SU-DHL-6 (cell line): ENCODE data around the gene ANKRD22.
"Not testable (repeated sequence)": the region's sequence is repeated elsewhere in the genome, so short reads cannot be mapped to it uniquely, and the experiment has no call there.

ENCODE experiments used
- H2AFZ ChIP-seq: fragments of 200-600 bp; sonication (generic); 2 replicates; pipeline ENCODE4 v1.6.1; 2014; ENCODE audit warnings: low read depth, mild to moderate bottlenecking, moderate library complexity, mixed read lengths, antibody characterized with exemption, low read length; ENCODE audit not compliant: severe bottlenecking
- H3F3A ChIP-seq: fragments of 200-600 bp; shearing (Covaris generic); 2 replicates; pipeline ENCODE4 v1.6.0; 2016; ENCODE audit warnings: antibody characterized with exemption, mild to moderate bottlenecking; ENCODE audit not compliant: insufficient read depth
- H3K27ac ChIP-seq: fragments of 200-600 bp; sonication (generic); 2 replicates; pipeline ENCODE4 v1.5.1; 2016; ENCODE audit warnings: low read depth, mild to moderate bottlenecking, low read length, moderate library complexity, mixed read lengths
- H3K27me3 ChIP-seq: fragments of 200-600 bp; sonication (generic), shearing (Covaris generic); 2 replicates; pipeline ENCODE4 v1.6.0; 2014; ENCODE audit warnings: mild to moderate bottlenecking, low read length
- H3K36me3 ChIP-seq: fragments of 200-600 bp; sonication (generic); 2 replicates; pipeline ENCODE4 v1.6.1; 2014; ENCODE audit warnings: mild to moderate bottlenecking, low read length, mixed read lengths
- H3K4me2 ChIP-seq: fragments of 300-600, 200-600 bp; shearing (Covaris generic), sonication (generic); 2 replicates; pipeline ENCODE4 v1.6.0; 2014; ENCODE audit warnings: low read length, low read depth, mild to moderate bottlenecking; ENCODE audit not compliant: poor library complexity, severe bottlenecking
- H3K4me3 ChIP-seq: fragments of 200-600 bp; sonication (generic); 2 replicates; pipeline ENCODE4 v1.5.1; 2014; ENCODE audit warnings: antibody characterized with exemption, low read length, mild to moderate bottlenecking, mixed read lengths; ENCODE audit not compliant: insufficient read depth, poor library complexity, severe bottlenecking
- H3K79me2 ChIP-seq: fragments of 200-600 bp; sonication (generic); 2 replicates; pipeline ENCODE4 v1.6.1; 2014; ENCODE audit warnings: mild to moderate bottlenecking, low read length, moderate library complexity; ENCODE audit not compliant: insufficient read depth
- H3K9ac ChIP-seq: fragments of 200-600 bp; sonication (generic); 2 replicates; pipeline ENCODE4 v1.7.0; 2014; ENCODE audit warnings: mild to moderate bottlenecking, low read length
- H3K9me2 ChIP-seq: fragments of 200-600 bp; sonication (generic); replicated peaks from 2 replicates; pipeline ENCODE4 v1.6.1; 2014; ENCODE audit warnings: low read length; ENCODE audit not compliant: insufficient read depth
- H3K9me3 ChIP-seq: fragments of 200-600 bp; sonication (generic); 2 replicates; pipeline ENCODE4 v1.6.1; 2014; ENCODE audit warnings: low read length, mixed read lengths; ENCODE audit not compliant: insufficient read depth
- H4K20me1 ChIP-seq: fragments of 200-600 bp; sonication (generic); 2 replicates; pipeline ENCODE4 v1.6.1; 2014; ENCODE audit warnings: low read depth, mild to moderate bottlenecking, antibody characterized with exemption, low read length, moderate library complexity, mixed read lengths
- EZH2phosphoT487 ChIP-seq: fragments of 200-600 bp; sonication (generic), shearing (Covaris generic); conservative IDR thresholded peaks from 2 replicates; pipeline ENCODE4 v1.6.1; 2018; ENCODE audit warnings: mild to moderate bottlenecking, antibody characterized with exemption, low read length, moderate library complexity, mixed read lengths
- TF ChIP-seq, protein P1 (sequence below): fragments of 200-600 bp; sonication (generic); IDR thresholded peaks from one replicate; pipeline ENCODE4 v1.5.1; 2017; ENCODE audit warnings: antibody characterized with exemption, mild to moderate bottlenecking, low read length, moderate library complexity; ENCODE audit not compliant: insufficient read depth, poor library complexity, severe bottlenecking

The ANKRD22 gene

GRCh38 chr10:88840881-88841280 lies 10.8 kb downstream of the ANKRD22 start:
- no peak overlapping the region for H3K4me2 ChIP-seq
- no peak overlapping the region for H3K4me3 ChIP-seq
- no peak overlapping the region for H2AFZ ChIP-seq
- H3K79me2 ChIP-seq, result no peaks in the 10 kb centered on the region
- H3K27ac ChIP-seq, result no peak overlapping the region
- H3K9ac ChIP-seq, result no peak overlapping the region
- no peaks in the 10 kb centered on the region for H3K9me3 ChIP-seq
- H3K9me2 ChIP-seq, result no peaks in the 10 kb centered on the region
- no peak for TF ChIP-seq EZH2phosphoT487
- TF ChIP-seq, protein P1, sequence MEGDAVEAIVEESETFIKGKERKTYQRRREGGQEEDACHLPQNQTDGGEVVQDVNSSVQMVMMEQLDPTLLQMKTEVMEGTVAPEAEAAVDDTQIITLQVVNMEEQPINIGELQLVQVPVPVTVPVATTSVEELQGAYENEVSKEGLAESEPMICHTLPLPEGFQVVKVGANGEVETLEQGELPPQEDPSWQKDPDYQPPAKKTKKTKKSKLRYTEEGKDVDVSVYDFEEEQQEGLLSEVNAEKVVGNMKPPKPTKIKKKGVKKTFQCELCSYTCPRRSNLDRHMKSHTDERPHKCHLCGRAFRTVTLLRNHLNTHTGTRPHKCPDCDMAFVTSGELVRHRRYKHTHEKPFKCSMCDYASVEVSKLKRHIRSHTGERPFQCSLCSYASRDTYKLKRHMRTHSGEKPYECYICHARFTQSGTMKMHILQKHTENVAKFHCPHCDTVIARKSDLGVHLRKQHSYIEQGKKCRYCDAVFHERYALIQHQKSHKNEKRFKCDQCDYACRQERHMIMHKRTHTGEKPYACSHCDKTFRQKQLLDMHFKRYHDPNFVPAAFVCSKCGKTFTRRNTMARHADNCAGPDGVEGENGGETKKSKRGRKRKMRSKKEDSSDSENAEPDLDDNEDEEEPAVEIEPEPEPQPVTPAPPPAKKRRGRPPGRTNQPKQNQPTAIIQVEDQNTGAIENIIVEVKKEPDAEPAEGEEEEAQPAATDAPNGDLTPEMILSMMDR, result no peak
- H3K27me3 ChIP-seq, result no peaks in the 10 kb centered on the region
- no peaks in the 10 kb centered on the region for H3F3A ChIP-seq
- no peaks in the 10 kb centered on the region for H4K20me1 ChIP-seq
- no peaks in the 10 kb centered on the region for H3K36me3 ChIP-seq

DNA sequence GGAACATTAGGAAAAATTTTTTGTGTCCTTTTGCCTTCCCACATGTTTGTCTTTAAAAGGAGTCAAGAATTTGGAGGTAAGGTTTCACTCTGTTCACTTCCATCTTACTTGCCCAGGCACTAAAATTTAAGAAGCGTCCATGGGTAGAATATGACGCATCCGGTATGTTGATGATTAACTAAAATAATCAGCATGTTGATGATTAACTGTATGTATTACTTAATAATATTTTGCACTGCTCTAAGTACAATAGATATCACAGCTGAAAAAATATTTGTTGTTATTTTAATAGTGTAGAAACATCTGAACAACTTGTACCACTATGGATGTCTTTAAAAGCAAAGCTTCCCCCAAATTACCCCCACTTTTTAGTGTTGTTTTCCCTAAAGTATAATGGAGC lies 11.5 kb downstream of the ANKRD22 start:
- Histone ChIP-seq H4K20me1 (no peaks in the 10 kb centered on the region), H3K36me3 (no peaks in the 10 kb centered on the region), H3K27ac (no peak overlapping the region), H3K4me3 (no peak overlapping the region), H3K27me3 (no peaks in the 10 kb centered on the region), H3K9me2 (no peaks in the 10 kb centered on the region), H3K9me3 (no peaks in the 10 kb centered on the region), H3K9ac (no peak overlapping the region), H3K79me2 (no peaks in the 10 kb centered on the region), H3K4me2 (no peak overlapping the region), H2AFZ (no peak overlapping the region), H3F3A (no peaks in the 10 kb centered on the region)
- TF ChIP-seq EZH2phosphoT487, result no peak
- TF ChIP-seq, protein P1, result no peak

DNA sequence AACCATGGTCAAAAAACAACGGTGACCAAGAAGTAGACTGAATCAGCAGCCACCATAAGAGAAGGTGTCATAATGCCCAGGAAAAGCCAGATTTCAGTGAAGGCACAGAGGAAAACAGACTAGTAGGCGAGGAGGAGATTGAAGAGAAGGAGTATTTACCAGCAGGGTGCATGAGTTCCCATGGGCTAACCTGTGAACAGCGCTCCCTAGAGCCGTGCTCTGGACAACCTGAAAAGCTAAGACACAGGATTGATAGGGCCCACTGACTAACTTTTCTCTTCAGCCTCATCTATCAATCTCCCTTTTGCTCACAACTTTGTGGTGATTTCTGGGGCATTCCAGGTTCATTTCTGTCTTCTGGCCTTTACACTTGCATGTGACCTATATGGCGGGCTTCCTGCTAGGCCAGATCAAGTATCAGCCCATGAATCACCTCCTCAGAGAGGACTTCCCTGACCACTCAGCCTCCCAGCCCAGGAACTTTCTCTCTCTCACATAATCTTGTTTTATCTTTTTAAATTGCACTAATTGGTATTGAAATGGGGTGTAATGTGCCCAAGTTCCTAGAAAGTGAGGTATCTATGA lies 12.8 kb downstream of the ANKRD22 start:
- no peak overlapping the region for H2AFZ ChIP-seq
- H3K27ac ChIP-seq, result no peak overlapping the region
- H3K9ac ChIP-seq, result no peak overlapping the region
- H3K36me3 ChIP-seq, result no peaks in the 10 kb centered on the region
- H4K20me1 ChIP-seq, result no peaks in the 10 kb centered on the region
- H3K4me2 ChIP-seq, result no peak overlapping the region
- H3K79me2 ChIP-seq, result no peaks in the 10 kb centered on the region
- H3K9me2 ChIP-seq, result no peaks in the 10 kb centered on the region
- TF ChIP-seq, protein P1, result no peak
- TF ChIP-seq EZH2phosphoT487, result no peak
- no peaks in the 10 kb centered on the region for H3F3A ChIP-seq
- H3K9me3 ChIP-seq, result no peaks in the 10 kb centered on the region
- no peak overlapping the region for H3K4me3 ChIP-seq
- no peaks in the 10 kb centered on the region for H3K27me3 ChIP-seq

GRCh38 chr10:88837632-88838031 lies 14.0 kb downstream of the ANKRD22 start:
- H3F3A ChIP-seq, H3K9ac ChIP-seq, H3K36me3 ChIP-seq, H2AFZ ChIP-seq, H3K27ac ChIP-seq, H3K9me3 ChIP-seq, H3K9me2 ChIP-seq, H3K4me3 ChIP-seq, H3K4me2 ChIP-seq, H3K27me3 ChIP-seq, H3K79me2 ChIP-seq, H4K20me1 ChIP-seq: not testable (repeated sequence)
